ENCODE measurements around the gene A1CF. TPM values are rescaled to one million over a fixed set of nuclear protein-coding genes. Genes with fewer than 3 reads are reported as not detected.
"Not testable (repeated sequence)": the region's sequence is repeated elsewhere in the genome, so short reads cannot be mapped to it uniquely, and the experiment has no call there.

The A1CF gene
- total RNA-seq, 4 donors from 2014 or later = not detected

- no peak for DNase-seq (ENCODE audit: low spot score in 2 of 2)
- Histone ChIP-seq H3K4me3 (no peak overlapping the region), H3K36me3 (no peaks in the 10 kb centered on the region), H3K27me3 (no peaks in the 10 kb centered on the region), H3K4me1 (no peaks in the 10 kb centered on the region), H3K9me3 (no peaks in the 10 kb centered on the region), H3K27ac (no peak overlapping the region)
- TF ChIP-seq CTCF (IDR thresholded peaks at IDR 0.05) (no peak), POLR2A (IDR thresholded peaks at IDR 0.05) (no peak), EP300 (IDR thresholded peaks at IDR 0.05) (no peak)
- 61 to 77% methylated on average over 2 of the region's 2 CpGs for WGBS, 2 donors
Observed at GRCh38 chr10:50882540-50882983, 2.9 kb downstream of the A1CF start.

GRCh38 chr10:50881046-50881445 lies 4.4 kb downstream of the A1CF start:
- H3K36me3 ChIP-seq; H3K4me3 ChIP-seq; H3K27ac ChIP-seq; H3K27me3 ChIP-seq; H3K9me3 ChIP-seq; DNase-seq (ENCODE audit: low spot score in 2 of 2); H3K4me1 ChIP-seq: not testable (repeated sequence)
- WGBS, 2 donors = 93% methylated on average over 10 of the region's 10 CpGs

GRCh38 chr10:50876429-50876828 lies 9.0 kb downstream of the A1CF start:
- Histone ChIP-seq H3K4me1 (no peaks in the 10 kb centered on the region), H3K9me3 (no peaks in the 10 kb centered on the region), H3K4me3 (no peak overlapping the region), H3K27me3 (no peaks in the 10 kb centered on the region), H3K27ac (no peak overlapping the region), H3K36me3 (no peaks in the 10 kb centered on the region)
- TF ChIP-seq CTCF (IDR thresholded peaks at IDR 0.05) (no peak), POLR2A (IDR thresholded peaks at IDR 0.05) (no peak), EP300 (IDR thresholded peaks at IDR 0.05) (no peak)
- DNase-seq (ENCODE audit: low spot score in 2 of 2) = no peak
- 92 to 95% methylated on average over 2 of the region's 2 CpGs for WGBS, 2 donors

- no peaks in the 10 kb centered on the region for H3K9me3 ChIP-seq
- 64 to 80% methylated on average over 5 of the region's 5 CpGs for WGBS, 2 donors
- no peak overlapping the region for H3K27ac ChIP-seq
- H3K36me3 ChIP-seq = no peaks in the 10 kb centered on the region
- no peaks in the 10 kb centered on the region for H3K27me3 ChIP-seq
- no peak for TF ChIP-seq CTCF (IDR thresholded peaks at IDR 0.05)
- H3K4me3 ChIP-seq = no peak overlapping the region
- DNase-seq (ENCODE audit: low spot score in 2 of 2) = no peak
- H3K4me1 ChIP-seq = no peaks in the 10 kb centered on the region
Observed at GRCh38 chr10:50874723-50875122, 10.7 kb downstream of the A1CF start.

- Histone ChIP-seq H3K27me3 (peaks cover 0 to 3% of the 10 kb centered on the region in 2 donors), H3K27ac (no peak overlapping the region), H3K9me3 (no peaks in the 10 kb centered on the region), H3K36me3 (no peaks in the 10 kb centered on the region), H3K4me3 (no peak overlapping the region), H3K4me1 (no peaks in the 10 kb centered on the region)
- DNase-seq (ENCODE audit: low spot score in 2 of 2) = no peak
- WGBS, 2 donors = 46 to 62% methylated on average over 2 of the region's 2 CpGs
- TF ChIP-seq POLR2A (IDR thresholded peaks at IDR 0.05) = no peak
- TF ChIP-seq EP300 (IDR thresholded peaks at IDR 0.05) = no peak
- TF ChIP-seq CTCF (IDR thresholded peaks at IDR 0.05) = no peak
Observed at GRCh38 chr10:50866317-50866716, 19.1 kb downstream of the A1CF start.

GRCh38 chr10:50862719-50863118 lies 22.7 kb downstream of the A1CF start:
- Histone ChIP-seq H3K9me3 (no peaks in the 10 kb centered on the region), H3K27ac (no peak overlapping the region), H3K27me3 (no peaks in the 10 kb centered on the region), H3K36me3 (no peaks in the 10 kb centered on the region), H3K4me3 (no peak overlapping the region), H3K4me1 (no peaks in the 10 kb centered on the region)
- no peak for TF ChIP-seq POLR2A (IDR thresholded peaks at IDR 0.05)
- no peak for TF ChIP-seq CTCF (IDR thresholded peaks at IDR 0.05)
- TF ChIP-seq EP300 (IDR thresholded peaks at IDR 0.05) = no peak
- WGBS, 2 donors = 75 to 83% methylated on average over 3 of the region's 3 CpGs
- DNase-seq (ENCODE audit: low spot score in 2 of 2) = no peak
